Measurements from ENCODE around the gene PKP2.
"Not testable (repeated sequence)": the region's sequence is repeated elsewhere in the genome, so short reads cannot be mapped to it uniquely, and the experiment has no call there.

Gene PKP2

GRCh38 chr12:32874078-32874477, 22.5 kb downstream of the PKP2 start:
- peaks cover 29 to 37% of the 10 kb centered on the region in 2 experiments for H3K36me3 ChIP-seq (ENCODE audit: control insufficient read depth in 1 of 2, insufficient read depth in 2 of 2, low read length in 2 of 2)
- DNase-seq, result no peak
- H3K79me1 ChIP-seq (ENCODE audit: low read length), result no peaks in the 10 kb centered on the region
- H2AK5ac ChIP-seq (ENCODE audit: low read length), result no peak overlapping the region
- no peak overlapping the region for H3K4me3 ChIP-seq (ENCODE audit: low read depth, low read length)
- H3K14ac ChIP-seq (ENCODE audit: low read length), result no peak overlapping the region
- peaks cover 2% of the 10 kb centered on the region for H3K9me3 ChIP-seq (ENCODE audit: insufficient read depth, low read depth, low read length)
- no peak overlapping the region for H3K4me2 ChIP-seq (ENCODE audit: low read length)
- peak overlapping the region; percentile 10 for H3K4ac ChIP-seq (ENCODE audit: low read depth, low read length)
- H2BK5ac ChIP-seq (ENCODE audit: low read depth, low read length, poor library complexity), result no peak overlapping the region
- no peak overlapping the region for H2AFZ ChIP-seq (ENCODE audit: insufficient read depth, low read length, poor library complexity)
- H3K9ac ChIP-seq (ENCODE audit: low read length), result no peak overlapping the region
- H4K12ac ChIP-seq (ENCODE audit: low read depth, low read length), result no peak overlapping the region
- peaks cover 0 to 9% of the 10 kb centered on the region in 2 experiments for H3K4me1 ChIP-seq (ENCODE audit: control insufficient read depth in 1 of 2, insufficient read depth in 2 of 2, low read length in 2 of 2)
- H3K23ac ChIP-seq (ENCODE audit: low read length), result no peak overlapping the region
- no peak overlapping the region for H2BK12ac ChIP-seq (ENCODE audit: low read length)
- no peak overlapping the region for H3K18ac ChIP-seq (ENCODE audit: low read length)
- no peaks in the 10 kb centered on the region for H3K27me3 ChIP-seq (ENCODE audit: insufficient read depth, low read length)
- no CpG with 5 or more reads among the region's 3 CpGs for WGBS (ENCODE audit: extremely low coverage, insufficient coverage, insufficient read length)
- no peak overlapping the region for H4K8ac ChIP-seq (ENCODE audit: low read depth, low read length)
- no peak overlapping the region for H2BK120ac ChIP-seq (ENCODE audit: insufficient read depth, low read length, poor library complexity)
- H4K91ac ChIP-seq (ENCODE audit: low read depth, low read length), result no peak overlapping the region
- no peak overlapping the region for H3K27ac ChIP-seq (ENCODE audit: low read depth, low read length)
- H3K79me2 ChIP-seq (ENCODE audit: control insufficient read depth, insufficient read depth, low read length, poor library complexity), result peaks cover 6% of the 10 kb centered on the region

- H3K23ac ChIP-seq (ENCODE audit: low read length); H4K8ac ChIP-seq (ENCODE audit: low read depth, low read length); H3K79me2 ChIP-seq (ENCODE audit: control insufficient read depth, insufficient read depth, low read length, poor library complexity); H2BK120ac ChIP-seq (ENCODE audit: insufficient read depth, low read length, poor library complexity); H3K4me3 ChIP-seq (ENCODE audit: low read depth, low read length); DNase-seq; H2BK12ac ChIP-seq (ENCODE audit: low read length); H3K79me1 ChIP-seq (ENCODE audit: low read length); H3K27me3 ChIP-seq (ENCODE audit: insufficient read depth, low read length); H3K9ac ChIP-seq (ENCODE audit: low read length); H3K27ac ChIP-seq (ENCODE audit: low read depth, low read length); H2BK5ac ChIP-seq (ENCODE audit: low read depth, low read length, poor library complexity); H2AFZ ChIP-seq (ENCODE audit: insufficient read depth, low read length, poor library complexity); H3K4me2 ChIP-seq (ENCODE audit: low read length); H3K18ac ChIP-seq (ENCODE audit: low read length); H4K12ac ChIP-seq (ENCODE audit: low read depth, low read length); H3K9me3 ChIP-seq (ENCODE audit: insufficient read depth, low read depth, low read length); H3K4ac ChIP-seq (ENCODE audit: low read depth, low read length); H2AK5ac ChIP-seq (ENCODE audit: low read length); H3K14ac ChIP-seq (ENCODE audit: low read length); H4K91ac ChIP-seq (ENCODE audit: low read depth, low read length): not testable (repeated sequence)
- H3K36me3 ChIP-seq (ENCODE audit: control insufficient read depth in 1 of 2, insufficient read depth in 2 of 2, low read length in 2 of 2), result peaks cover 29 to 32% of the 10 kb centered on the region in 2 experiments
- H3K4me1 ChIP-seq (ENCODE audit: control insufficient read depth in 1 of 2, insufficient read depth in 2 of 2, low read length in 2 of 2), result peaks cover 0 to 14% of the 10 kb centered on the region in 2 experiments
- no CpG with 5 or more reads among the region's 5 CpGs for WGBS (ENCODE audit: extremely low coverage, insufficient coverage, insufficient read length)
These were observed 24.2 kb downstream of the PKP2 start for GRCh38 chr12:32872416-32872815.

GRCh38 chr12:32870716-32871115, 25.9 kb downstream of the PKP2 start:
- Histone ChIP-seq H3K14ac (ENCODE audit: low read length) (no peak overlapping the region), H4K8ac (ENCODE audit: low read depth, low read length) (no peak overlapping the region), H4K12ac (ENCODE audit: low read depth, low read length) (no peak overlapping the region), H3K27ac (ENCODE audit: low read depth, low read length) (peak overlapping the region; percentile 57), H3K4ac (ENCODE audit: low read depth, low read length) (peak overlapping the region; percentile 71), H3K27me3 (ENCODE audit: insufficient read depth, low read length) (no peaks in the 10 kb centered on the region), H3K4me2 (ENCODE audit: low read length) (no peak overlapping the region), H3K18ac (ENCODE audit: low read length) (no peak overlapping the region), H3K79me1 (ENCODE audit: low read length) (no peaks in the 10 kb centered on the region), H3K9me3 (ENCODE audit: insufficient read depth, low read depth, low read length) (no peaks in the 10 kb centered on the region), H2AK5ac (ENCODE audit: low read length) (no peak overlapping the region), H3K36me3 (ENCODE audit: control insufficient read depth in 1 of 2, insufficient read depth in 2 of 2, low read length in 2 of 2) (peaks cover 30 to 33% of the 10 kb centered on the region in 2 experiments), H3K23ac (ENCODE audit: low read length) (no peak overlapping the region), H3K4me1 (ENCODE audit: control insufficient read depth in 1 of 2, insufficient read depth in 2 of 2, low read length in 2 of 2) (peaks cover 0 to 14% of the 10 kb centered on the region in 2 experiments), H2BK12ac (ENCODE audit: low read length) (no peak overlapping the region), H2AFZ (ENCODE audit: insufficient read depth, low read length, poor library complexity) (no peak overlapping the region), H2BK5ac (ENCODE audit: low read depth, low read length, poor library complexity) (no peak overlapping the region), H3K4me3 (ENCODE audit: low read depth, low read length) (no peak overlapping the region), H3K9ac (ENCODE audit: low read length) (no peak overlapping the region), H3K79me2 (ENCODE audit: control insufficient read depth, insufficient read depth, low read length, poor library complexity) (peaks cover 3% of the 10 kb centered on the region), H2BK120ac (ENCODE audit: insufficient read depth, low read length, poor library complexity) (no peak overlapping the region), H4K91ac (ENCODE audit: low read depth, low read length) (no peak overlapping the region)
- peak in 1 of 2 donors; percentile 30 for DNase-seq
- no CpG with 5 or more reads among the region's 3 CpGs for WGBS (ENCODE audit: extremely low coverage, insufficient coverage, insufficient read length)

- no peak overlapping the region for H2BK12ac ChIP-seq (ENCODE audit: low read length)
- H2BK120ac ChIP-seq (ENCODE audit: insufficient read depth, low read length, poor library complexity), result no peak overlapping the region
- no peak overlapping the region for H4K91ac ChIP-seq (ENCODE audit: low read depth, low read length)
- no peak overlapping the region for H3K14ac ChIP-seq (ENCODE audit: low read length)
- WGBS (ENCODE audit: extremely low coverage, insufficient coverage, insufficient read length), result no CpG with 5 or more reads among the region's 8 CpGs
- H4K8ac ChIP-seq (ENCODE audit: low read depth, low read length), result no peak overlapping the region
- no peaks in the 10 kb centered on the region for H3K79me1 ChIP-seq (ENCODE audit: low read length)
- peaks cover 0 to 16% of the 10 kb centered on the region in 2 experiments for H3K4me1 ChIP-seq (ENCODE audit: control insufficient read depth in 1 of 2, insufficient read depth in 2 of 2, low read length in 2 of 2)
- no peak overlapping the region for H2AK5ac ChIP-seq (ENCODE audit: low read length)
- no peak overlapping the region for H3K9ac ChIP-seq (ENCODE audit: low read length)
- H3K4ac ChIP-seq (ENCODE audit: low read depth, low read length), result no peak overlapping the region
- peak overlapping the region; percentile 72 for H3K27ac ChIP-seq (ENCODE audit: low read depth, low read length)
- no peaks in the 10 kb centered on the region for H3K27me3 ChIP-seq (ENCODE audit: insufficient read depth, low read length)
- no peak overlapping the region for H3K23ac ChIP-seq (ENCODE audit: low read length)
- no peak overlapping the region for H3K4me3 ChIP-seq (ENCODE audit: low read depth, low read length)
- peak; percentile 40 to 47 for DNase-seq
- H3K79me2 ChIP-seq (ENCODE audit: control insufficient read depth, insufficient read depth, low read length, poor library complexity), result peaks cover 2% of the 10 kb centered on the region
- no peak overlapping the region for H3K4me2 ChIP-seq (ENCODE audit: low read length)
- no peak overlapping the region for H4K12ac ChIP-seq (ENCODE audit: low read depth, low read length)
- no peak overlapping the region for H3K18ac ChIP-seq (ENCODE audit: low read length)
- H2AFZ ChIP-seq (ENCODE audit: insufficient read depth, low read length, poor library complexity), result no peak overlapping the region
- H2BK5ac ChIP-seq (ENCODE audit: low read depth, low read length, poor library complexity), result no peak overlapping the region
- peaks cover 26 to 36% of the 10 kb centered on the region in 2 experiments for H3K36me3 ChIP-seq (ENCODE audit: control insufficient read depth in 1 of 2, insufficient read depth in 2 of 2, low read length in 2 of 2)
- H3K9me3 ChIP-seq (ENCODE audit: insufficient read depth, low read depth, low read length), result no peaks in the 10 kb centered on the region
These were observed 27.7 kb downstream of the PKP2 start for GRCh38 chr12:32868885-32869284.
